Activated T-cell treated with anti-CD3 and anti-CD28 coated beads for 4 hours (primary cell): Measurements from ENCODE around the gene OSBPL5.

Source experiments
- DNase-seq: peaks from one replicate; pipeline ENCODE4 v3.0.0-alpha.2; 2020

The OSBPL5 gene

DNA sequence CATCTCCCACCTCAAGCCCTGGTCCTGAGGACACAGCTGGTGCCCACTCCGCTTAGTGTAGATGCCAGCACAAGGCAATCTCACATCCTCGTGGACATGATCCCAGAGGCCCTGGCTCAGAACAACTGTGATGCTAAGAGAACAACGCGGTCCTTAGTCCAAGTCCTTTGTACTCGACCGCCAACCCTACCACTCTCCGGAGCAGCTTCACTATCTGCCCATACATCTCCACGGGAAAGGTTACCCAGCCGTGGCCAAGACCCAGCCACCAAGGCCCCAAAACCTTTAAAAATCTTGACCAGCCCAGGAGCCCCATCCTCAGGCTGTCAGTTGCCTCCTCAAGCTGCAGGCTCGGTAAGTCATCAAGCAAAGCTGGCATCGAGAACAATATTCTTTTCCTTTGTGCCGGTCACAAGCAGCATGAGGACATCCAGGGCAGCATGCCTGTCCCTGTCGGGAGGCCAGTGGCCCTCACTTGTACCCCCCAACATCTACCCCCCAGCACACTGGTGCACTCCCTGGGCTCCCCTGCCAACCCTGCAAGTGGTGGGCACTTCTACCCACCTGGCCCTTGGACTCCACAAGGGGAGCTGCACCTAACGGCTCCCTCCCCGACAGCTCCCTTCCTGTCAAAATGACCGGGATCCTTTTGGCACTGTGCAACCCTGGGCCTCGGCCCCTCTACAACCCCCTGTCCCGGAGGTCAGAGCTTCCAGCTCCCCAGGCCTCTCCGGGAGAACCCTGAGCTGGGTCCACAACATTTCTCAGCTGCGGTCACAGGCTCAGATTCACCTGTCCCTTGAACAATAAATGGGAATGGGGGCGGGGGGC is 2.5 kb downstream of the OSBPL5 start:
- no peak for DNase-seq

GRCh38 chr11:3161720-3162409 is 3.2 kb downstream of the OSBPL5 start:
- no peak for DNase-seq

GRCh38 chr11:3161309-3161708 is 3.8 kb downstream of the OSBPL5 start:
- no peak for DNase-seq

- DNase-seq = no peak
Observed at GRCh38 chr11:3160252-3161031, 4.7 kb downstream of the OSBPL5 start.

GRCh38 chr11:3159296-3160190 is 5.6 kb downstream of the OSBPL5 start:
- no peak for DNase-seq

GRCh38 chr11:3158821-3159220 is 6.3 kb downstream of the OSBPL5 start:
- no peak for DNase-seq

DNA sequence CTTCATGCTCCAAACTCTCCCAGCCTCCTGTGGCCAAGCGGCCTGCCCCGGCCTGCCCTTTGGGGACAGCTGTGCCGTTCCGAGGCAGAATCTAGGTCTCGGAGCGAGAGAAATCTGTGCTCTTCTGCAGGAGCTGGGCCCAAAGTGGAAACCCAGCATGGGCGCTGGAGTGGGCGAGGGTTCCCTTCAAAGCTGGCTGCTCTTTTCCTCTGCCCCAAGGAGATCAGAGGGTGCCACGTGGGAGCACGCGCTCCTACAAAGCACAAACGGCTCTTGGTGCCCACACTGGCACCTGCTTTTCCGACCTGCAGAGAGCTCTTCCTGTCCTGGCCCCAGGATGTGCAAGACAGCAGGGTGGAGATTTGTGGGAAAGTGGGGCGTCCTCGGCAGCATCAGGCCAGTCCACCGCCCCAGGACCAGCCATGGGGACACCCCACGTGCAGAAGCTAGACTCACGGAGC is 6.9 kb downstream of the OSBPL5 start:
- DNase-seq = no peak

DNA sequence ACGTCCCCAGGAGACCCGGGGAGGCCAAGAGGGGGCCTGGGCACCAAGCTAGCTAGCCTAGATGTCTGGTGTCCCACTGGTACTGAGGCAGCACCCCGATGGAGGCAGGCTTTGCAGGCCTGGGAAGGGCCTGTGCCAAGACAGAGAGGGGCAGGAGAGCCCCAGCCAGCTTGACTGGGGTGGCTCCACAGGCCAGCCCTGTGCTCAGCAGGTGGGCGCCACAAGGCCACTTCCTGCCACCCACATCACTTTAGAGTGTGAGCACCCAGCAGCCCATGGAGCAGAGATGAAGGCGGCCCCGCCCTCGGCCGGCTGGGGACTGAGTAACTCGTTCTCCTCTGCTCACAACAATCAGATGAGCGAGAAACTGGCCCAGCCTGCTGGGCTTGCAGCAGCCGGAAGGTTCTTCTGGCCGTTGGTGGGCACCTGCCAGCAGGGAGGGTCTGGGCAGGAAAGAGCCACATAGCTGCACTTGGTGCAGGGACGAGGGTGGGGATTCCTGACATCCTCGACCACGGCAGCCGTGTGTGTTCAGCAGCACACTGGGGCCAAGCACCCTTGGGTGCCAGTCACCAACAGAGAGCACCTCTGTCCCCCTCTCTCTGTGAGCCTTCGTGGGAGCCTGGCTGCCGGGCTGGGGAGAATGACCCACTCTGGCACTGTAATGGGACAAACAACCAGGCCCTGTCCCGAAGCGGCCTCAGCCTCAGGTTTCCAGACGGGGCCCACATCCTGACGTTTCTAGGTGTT is 7.6 kb downstream of the OSBPL5 start:
- DNase-seq = no peak

- DNase-seq = no peak
Observed at GRCh38 chr11:3156661-3157311, 8.3 kb downstream of the OSBPL5 start.

- DNase-seq = no peak
Observed at GRCh38 chr11:3156282-3156660, 8.8 kb downstream of the OSBPL5 start.

DNA sequence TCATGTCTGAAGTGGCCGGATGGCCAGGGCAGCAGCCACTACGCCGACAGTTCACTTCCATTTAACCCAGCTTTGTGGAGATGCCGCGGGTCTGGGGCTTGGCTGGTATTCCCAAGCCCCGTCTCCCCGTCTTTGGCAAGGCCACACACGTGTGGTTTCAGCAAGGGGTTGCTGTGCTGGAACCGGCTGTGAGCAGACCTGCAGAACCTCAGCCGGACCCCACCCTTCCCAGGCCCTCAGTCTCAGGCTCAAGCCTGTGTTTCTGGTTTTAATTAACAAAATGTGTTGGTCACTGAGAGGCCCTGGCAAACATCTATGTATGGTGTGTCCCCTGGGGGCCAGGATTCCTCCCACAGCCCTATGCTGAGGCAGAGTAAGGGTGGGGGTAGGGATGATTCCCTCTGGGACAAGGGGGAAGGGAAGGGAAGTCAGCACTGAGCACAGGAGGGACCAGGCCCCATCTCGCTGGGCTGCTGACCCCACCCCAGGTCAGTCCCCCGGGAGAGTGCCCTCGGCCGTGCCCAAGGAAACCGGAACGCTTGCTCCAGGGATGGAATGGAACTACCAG is 9.3 kb downstream of the OSBPL5 start:
- no peak for DNase-seq

DNA sequence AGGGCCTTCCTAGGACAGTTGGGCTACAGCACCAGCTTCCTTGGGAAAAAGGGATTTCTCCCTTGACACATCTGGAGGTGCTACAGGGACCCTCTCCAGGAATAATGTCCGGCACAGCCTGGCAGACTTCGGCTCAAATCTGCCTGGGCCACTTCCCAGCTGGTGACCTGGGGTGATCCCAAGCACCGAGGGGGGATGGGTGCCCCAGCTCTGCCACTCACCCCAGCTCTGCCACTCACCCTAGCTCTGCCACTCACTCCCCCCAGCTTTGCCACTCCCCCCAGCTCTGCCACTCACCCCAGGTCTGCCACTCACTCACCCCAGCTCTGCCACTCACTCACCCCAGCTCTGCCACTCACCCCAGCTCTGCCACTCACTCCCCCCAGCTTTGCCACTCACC is 9.9 kb downstream of the OSBPL5 start:
- DNase-seq = no peak

DNA sequence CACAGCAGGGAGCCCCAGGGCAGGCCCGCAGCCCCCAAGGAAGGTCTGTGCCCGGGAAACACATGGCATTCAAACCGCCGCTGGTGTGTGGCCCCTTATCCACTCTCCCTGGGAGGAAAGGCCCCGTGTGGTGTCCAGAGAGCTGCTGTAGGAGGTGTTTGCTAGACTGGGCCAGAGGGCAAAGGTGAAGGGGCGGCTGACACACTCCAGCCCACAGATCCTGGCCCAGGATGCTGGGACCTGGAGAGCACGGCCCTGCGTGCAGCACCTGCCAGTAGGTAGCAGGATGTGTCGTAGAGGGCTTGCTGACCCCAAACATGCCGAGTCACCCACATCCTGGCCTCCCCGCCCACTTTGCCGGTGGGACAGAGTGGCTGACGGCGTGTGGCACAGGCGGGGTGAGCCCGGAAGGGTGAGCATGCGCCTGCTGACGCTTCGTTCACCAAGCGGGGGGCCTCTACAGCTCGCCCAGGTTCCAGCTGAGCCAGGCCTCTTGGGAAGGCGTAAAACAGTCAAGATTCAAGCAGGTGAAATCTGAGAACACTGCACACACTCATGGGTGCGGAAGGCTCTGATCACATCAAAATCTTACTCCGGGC is 11.0 kb downstream of the OSBPL5 start:
- DNase-seq = no peak

DNA sequence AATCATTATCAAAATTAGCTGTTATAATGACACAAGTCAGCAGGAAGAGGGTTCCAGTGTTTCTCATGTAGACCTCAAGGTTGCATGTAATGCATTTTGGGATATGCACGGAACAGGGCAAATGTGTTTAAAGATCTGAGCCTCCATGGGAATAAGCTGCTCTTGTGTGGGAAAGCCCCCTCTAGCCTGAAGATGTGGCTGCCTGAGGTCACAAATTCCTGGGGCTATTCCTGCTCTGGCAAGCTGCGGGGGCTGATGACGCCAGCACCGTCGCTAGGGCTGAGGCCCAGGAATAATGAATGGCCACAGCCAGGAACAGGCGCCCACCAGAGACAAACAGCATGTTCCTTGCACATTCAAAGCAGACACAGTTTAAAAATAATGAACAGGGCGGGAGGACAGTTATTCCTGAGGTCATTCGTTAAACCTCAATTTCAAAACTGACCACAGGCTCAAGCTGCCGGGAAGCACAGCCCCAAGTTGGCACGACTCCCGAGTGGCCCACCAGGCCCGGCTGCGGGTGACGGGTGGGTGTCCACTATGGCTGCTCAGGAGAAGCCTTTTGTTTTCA is 11.7 kb downstream of the OSBPL5 start:
- no peak for DNase-seq

GRCh38 chr11:3152471-3153110 is 12.5 kb downstream of the OSBPL5 start:
- no peak for DNase-seq

DNA sequence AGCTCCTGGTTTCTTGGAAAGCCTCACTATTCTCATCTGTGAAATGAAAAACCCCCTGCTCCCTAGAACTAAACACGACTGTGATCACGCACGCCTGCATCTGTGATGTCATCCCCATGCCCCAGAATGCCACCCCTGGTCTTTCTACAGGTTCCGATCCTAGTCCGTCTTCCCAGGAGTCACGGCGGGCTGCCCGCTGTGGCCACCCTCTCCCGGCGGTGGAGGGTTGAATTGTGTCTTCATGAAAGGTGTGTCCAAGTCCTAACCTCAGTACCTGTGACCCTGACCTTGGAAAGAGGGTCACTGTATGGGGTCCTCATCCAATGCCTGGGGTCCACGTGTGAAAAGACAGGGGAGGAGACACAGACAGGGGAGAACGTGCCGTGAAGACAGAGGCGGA is 14.4 kb downstream of the OSBPL5 start:
- no peak for DNase-seq

- no peak for DNase-seq
Observed at GRCh38 chr11:3149852-3150188, 15.3 kb downstream of the OSBPL5 start.

DNA sequence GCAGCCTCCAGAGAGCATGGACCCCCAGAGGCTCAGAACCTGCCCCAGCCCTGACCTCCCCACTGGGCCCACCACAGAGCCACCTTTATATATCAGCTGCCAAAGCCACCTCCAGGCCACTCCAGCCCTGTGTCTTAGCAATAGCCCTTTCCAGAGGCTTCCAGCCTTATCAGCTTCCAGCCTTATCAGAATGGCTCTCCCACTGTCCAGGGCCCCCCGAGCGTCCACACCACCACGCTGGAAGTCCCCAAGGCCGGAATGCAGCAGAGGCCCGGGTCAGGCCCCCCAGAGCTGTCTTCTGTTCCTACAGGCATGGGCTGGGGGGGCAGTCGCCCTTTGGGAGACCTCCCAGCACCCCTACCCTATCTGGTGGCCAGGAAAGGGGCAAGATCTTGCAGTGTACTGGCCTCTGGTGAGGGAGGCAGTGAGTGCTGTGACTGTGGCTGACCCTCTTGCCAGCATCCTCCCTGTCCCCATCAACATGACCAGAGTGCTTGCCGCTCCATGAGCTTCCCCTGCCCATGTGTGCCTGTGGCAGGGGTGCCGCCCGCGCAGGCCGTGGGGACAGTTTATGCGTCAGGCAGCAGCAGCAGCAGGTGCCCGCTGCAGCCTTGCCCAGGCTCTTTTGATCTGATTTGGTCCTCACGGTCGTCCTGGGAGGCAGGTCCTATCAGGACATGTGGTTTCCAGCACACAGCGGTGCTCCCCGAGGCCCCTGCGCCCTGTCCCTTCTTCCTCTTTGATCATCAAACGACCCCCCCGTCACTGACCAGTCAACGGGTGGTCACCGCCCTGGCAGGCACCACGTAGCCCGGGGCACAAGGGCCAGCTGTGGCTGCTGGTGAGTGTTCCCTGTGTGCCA is 15.9 kb downstream of the OSBPL5 start:
- DNase-seq = no peak
